Non-pigmented ciliary epithelial cell (primary cell): ENCODE data around the gene VTN.

Source experiments
- DNase-seq: peaks from one replicate; pipeline ENCODE4 v3.0.0-alpha.2; 2010; ENCODE audit warnings: low read depth

The VTN gene

GRCh38 chr17:28320215-28321061, 49.7 kb downstream of the VTN start:
- no peak for DNase-seq

- DNase-seq, result no peak
Observed at GRCh38 chr17:28319598-28319935, 50.5 kb downstream of the VTN start.

GRCh38 chr17:28318759-28319597, 51.1 kb downstream of the VTN start, which contains the start of gene TMEM97:
TSS of gene TMEM97 (plus strand) at chr17:28319200. CDS start at chr17:28319240, 40 bp downstream.
- peak; percentile 86 for DNase-seq

GRCh38 chr17:28317966-28318758, 51.9 kb downstream of the VTN start:
- DNase-seq, result no peak
